NCI-H2107 treated with DMSO at 0.1 percent for 48 hours (cell line): ENCODE results near the gene NXNL1.

Experiments used
- DNase-seq: peaks from one replicate; lab custom pipeline; 2025; ENCODE audit not compliant: unreplicated experiment; lab: John Stamatoyannopoulos, UW

The NXNL1 gene

GRCh38 chr19:17458970-17459369 lies 1.8 kb downstream of the NXNL1 start:
- DNase-seq = no peak

GRCh38 chr19:17457616-17458015 lies 3.1 kb downstream of the NXNL1 start:
- no peak for DNase-seq

- no peak for DNase-seq
Observed at GRCh38 chr19:17456127-17456526, 4.6 kb downstream of the NXNL1 start.

- no peak for DNase-seq
Observed at GRCh38 chr19:17455308-17456123, 5.2 kb downstream of the NXNL1 start.

GRCh38 chr19:17454576-17455071 lies 6.1 kb downstream of the NXNL1 start:
- no peak for DNase-seq

- DNase-seq = no peak
Observed at GRCh38 chr19:17451820-17452219, 8.9 kb downstream of the NXNL1 start.

- no peak for DNase-seq
Observed at GRCh38 chr19:17450264-17451075, 10.3 kb downstream of the NXNL1 start.

- DNase-seq = no peak
Observed at GRCh38 chr19:17448131-17448967, 12.4 kb downstream of the NXNL1 start, which contains the start of gene TMEM221. Gene TMEM221 (minus strand): TSS chr19:17448668. CDS start chr19:17448462, 206 bp downstream.

- DNase-seq = no peak
Observed at GRCh38 chr19:17447704-17448130, 13.0 kb downstream of the NXNL1 start.

GRCh38 chr19:17445526-17446165 lies 15.1 kb downstream of the NXNL1 start:
- no peak for DNase-seq

- no peak for DNase-seq
Observed at GRCh38 chr19:17441241-17442021, 19.3 kb downstream of the NXNL1 start.

- no peak for DNase-seq
Observed at GRCh38 chr19:17436874-17437267, 23.9 kb downstream of the NXNL1 start.

GRCh38 chr19:17436094-17436873 lies 24.4 kb downstream of the NXNL1 start:
- no peak for DNase-seq

- DNase-seq = no peak
Observed at GRCh38 chr19:17435218-17435617, 25.5 kb downstream of the NXNL1 start.

- no peak for DNase-seq
Observed at GRCh38 chr19:17431417-17431816, 29.3 kb downstream of the NXNL1 start.

GRCh38 chr19:17429641-17430113 lies 31.0 kb downstream of the NXNL1 start:
- DNase-seq = no peak

- DNase-seq = no peak
Observed at GRCh38 chr19:17424743-17425365, 35.9 kb downstream of the NXNL1 start.
